ENCODE results near the gene IFI16.

GRCh38 chr1:158972841-158973240, 36.9 kb upstream of the IFI16 start:
- peak; percentile 82 for TF ChIP-seq CTCF (conservative IDR thresholded peaks at IDR 0.05; ENCODE audit: low read length)
- TF ChIP-seq EZH2phosphoT487 (IDR thresholded peaks at IDR 0.05; ENCODE audit: borderline replicate concordance), result no peak

Measured in Loucy (cell line).